ENCODE measurements around the gene TRIM3. TPM values are rescaled to one million over a fixed set of nuclear protein-coding genes. Genes with fewer than 3 reads are reported as not detected.

TRIM3 gene
- total and polyA plus RNA-seq, 2 of the 8 experiments (the other 6 are each of a cell fraction or from before 2014, with no cell fraction given): 10.7 to 14.3 TPM

GRCh38 chr11:6400431-6401345 lies 73.1 kb downstream of the TRIM3 start:
- DNase-seq (ENCODE audit: low read depth in 1 of 2, low spot score in 2 of 2) (no peak), FAIRE-seq (no peak)
- Histone ChIP-seq H4K20me1 (replicated peaks in 1 of 2; ENCODE audit: control insufficient read depth in 1 of 2, insufficient read depth in 2 of 2, low read length in 2 of 2) (peaks cover 0 to 11% of the 10 kb centered on the region in 2 experiments), H4K5ac (ENCODE audit: insufficient read length, low read depth, low read length) (no peak overlapping the region), H3K36me3 (ENCODE audit: control insufficient read depth in 2 of 4, insufficient read depth in 4 of 4, low read length in 3 of 4) (peaks cover 0 to 2% (median 0%) of the 10 kb centered on the region in 4 experiments; a peak in 1 of 8 replicates), H3K27me3 (replicated peaks in 1 of 4; ENCODE audit: control insufficient read depth in 3 of 4, extremely low read depth in 1 of 4, insufficient read depth in 3 of 4, low read length in 3 of 4) (no peaks in the 10 kb centered on the region), H3K79me1 (ENCODE audit: low read depth, low read length) (no peaks in the 10 kb centered on the region), H2BK12ac (ENCODE audit: low read depth, low read length) (no peak overlapping the region), H3K4me3 (ENCODE audit: extremely low read depth in 1 of 4, insufficient read depth in 2 of 4, low read depth in 3 of 4, low read length in 4 of 4) (no peak overlapping the region), H2AFZ (ENCODE audit: low read length) (no peak overlapping the region), H3K4me1 (replicated peaks in 1 of 4; ENCODE audit: control insufficient read depth in 3 of 4, insufficient read depth in 4 of 4, low read length in 3 of 4) (peaks cover 8 to 13% (median 10%) of the 10 kb centered on the region in 4 experiments), H2BK5ac (ENCODE audit: low read depth, low read length) (no peak overlapping the region), H4K91ac (replicated peaks; ENCODE audit: insufficient read length, low read length) (no peak overlapping the region), H3K23ac (ENCODE audit: insufficient read length) (no peak overlapping the region), H3K23me2 (ENCODE audit: low read depth, low read length) (no peaks in the 10 kb centered on the region), H3K9me3 (ENCODE audit: insufficient read depth in 2 of 2, low read depth in 1 of 2, low read length in 1 of 2) (no peaks in the 10 kb centered on the region), H2BK15ac (ENCODE audit: low read length) (no peak overlapping the region), H4K8ac (ENCODE audit: extremely low read depth, insufficient read depth, low read length) (no peak overlapping the region), H2BK120ac (replicated peaks; ENCODE audit: low read depth, low read length) (no peak overlapping the region), H3K27ac (ENCODE audit: low read depth, low read length) (no peak overlapping the region), H3K4me2 (ENCODE audit: insufficient read depth in 1 of 2, low read depth in 2 of 2, low read length in 2 of 2) (no peak overlapping the region), H3K79me2 (ENCODE audit: control insufficient read depth in 1 of 2, insufficient read depth in 2 of 2, low read length in 2 of 2) (no peaks in the 10 kb centered on the region), H3K56ac (replicated peaks; ENCODE audit: insufficient read length, low read depth, low read length) (no peak overlapping the region), H3K18ac (ENCODE audit: extremely low read depth, low read length) (no peak overlapping the region), H3K4ac (replicated peaks; ENCODE audit: insufficient read length, low read depth, low read length) (no peak overlapping the region), H3K9ac (replicated peaks in 1 of 4; ENCODE audit: extremely low read depth in 1 of 4, low read depth in 3 of 4, low read length in 3 of 4) (no peak overlapping the region), H2AK5ac (ENCODE audit: low read depth, low read length) (no peak overlapping the region), H3K14ac (ENCODE audit: insufficient read length) (no peak overlapping the region), H2BK20ac (ENCODE audit: low read length) (no peak overlapping the region)
- POLR2A ChIA-PET (ENCODE audit: partially characterized antibody): interaction anchor here (0.5 to 0.9 kb wide), 4 partner anchors 73 to 217 kb away, joined by 3 read pairs; partner anchors contain the start of gene TRIM3
- TF ChIP-seq SP4 (IDR thresholded peaks at IDR 0.05; ENCODE audit: low read length) (no peak), YY1 (IDR thresholded peaks at IDR 0.05; ENCODE audit: low read depth, low read length) (no peak), JUND (IDR thresholded peaks at IDR 0.05; ENCODE audit: low read length) (no peak), E2F6 (IDR thresholded peaks at IDR 0.05) (no peak)
- WGBS, 2 experiments (ENCODE audit: extremely low coverage in 1 of 2, insufficient coverage in 1 of 2, insufficient read length in 1 of 2, insufficient replicate concordance in 2 of 2, low coverage in 1 of 2, low lambda C conversion rate in 2 of 2, missing lambda C conversion rate in 1 of 2): 94% methylated on average over 15 of the region's 15 CpGs; no CpG with 5 or more reads in 1 of the 2 experiments
- CTCF ChIA-PET (ENCODE audit: partially characterized antibody): interaction anchor here (0.6 to 9.5 kb wide), 12 partner anchors 8 to 789 kb away, joined by 3 to 79 read pairs (median 4); partner anchors contain the start of gene HPX

Measured in H1 (cell line).